ENCODE results near the gene ANXA6.

DNA sequence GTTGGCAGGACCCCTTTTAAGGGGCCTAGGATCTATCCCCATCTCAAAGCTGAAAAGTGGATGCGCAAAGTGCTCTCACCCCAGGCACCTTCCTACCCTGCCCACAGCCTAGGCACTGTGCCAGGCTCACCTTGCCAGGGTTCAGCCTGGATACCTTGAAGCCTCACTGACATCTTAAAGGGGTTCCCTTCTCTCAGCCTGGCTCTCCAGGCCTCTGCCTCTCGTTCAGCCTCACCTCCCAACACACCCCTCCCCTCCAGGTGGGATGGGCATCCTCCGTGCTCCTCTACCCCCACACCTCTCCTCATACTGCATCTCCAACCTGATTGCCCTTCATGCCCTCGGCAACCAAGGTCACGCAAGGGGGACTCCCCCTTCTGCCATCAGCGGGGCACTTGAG is 102.2 kb downstream of the ANXA6 start:
- TF ChIP-seq CTCF (IDR thresholded peaks at IDR 0.05) (no peak), POLR2AphosphoS5 (IDR thresholded peaks at IDR 0.05) (no peak), EP300 (IDR thresholded peaks at IDR 0.05) (no peak), POLR2A (IDR thresholded peaks at IDR 0.05) (no peak)

Data from stomach (tissue), 4 donors.